ELR (cell line): Measurements from ENCODE around the gene ARIH1.
A peak's percentile ranks its signal among the peaks of the same experiment; 100 is the strongest.
"Not testable (repeated sequence)": the region's sequence is repeated elsewhere in the genome, so short reads cannot be mapped to it uniquely, and the experiment has no call there.

Source experiments
- DNase-seq: peaks from one replicate; pipeline ENCODE4 v3.0.0-alpha.2; 2015; ENCODE audit warnings: low read depth

The ARIH1 gene

GRCh38 chr15:72608084-72608483 lies 134.0 kb downstream of the ARIH1 start:
- not testable (repeated sequence) for DNase-seq

- DNase-seq: no peak
Measured at GRCh38 chr15:72609862-72610261, 135.7 kb downstream of the ARIH1 start.

GRCh38 chr15:72612324-72612723 lies 138.2 kb downstream of the ARIH1 start:
- DNase-seq: not testable (repeated sequence)

- DNase-seq: no peak
Measured at GRCh38 chr15:72614810-72615532, 140.8 kb downstream of the ARIH1 start.

GRCh38 chr15:72615533-72616233 lies 141.6 kb downstream of the ARIH1 start:
- not testable (repeated sequence) for DNase-seq

GRCh38 chr15:72616491-72617210 lies 142.5 kb downstream of the ARIH1 start:
- DNase-seq: no peak

GRCh38 chr15:72623854-72624253 lies 149.7 kb downstream of the ARIH1 start:
- not testable (repeated sequence) for DNase-seq

- DNase-seq: not testable (repeated sequence)
Measured at GRCh38 chr15:72626153-72626552, 152.0 kb downstream of the ARIH1 start.

- not testable (repeated sequence) for DNase-seq
Measured at GRCh38 chr15:72628249-72629067, 154.3 kb downstream of the ARIH1 start.

GRCh38 chr15:72629068-72629570 lies 155.0 kb downstream of the ARIH1 start:
- DNase-seq: not testable (repeated sequence)

GRCh38 chr15:72636519-72637282 lies 162.6 kb downstream of the ARIH1 start:
- peak; percentile 87 for DNase-seq

GRCh38 chr15:72639759-72640483 lies 165.8 kb downstream of the ARIH1 start:
- DNase-seq: not testable (repeated sequence)

GRCh38 chr15:72642271-72642670 lies 168.1 kb downstream of the ARIH1 start:
- DNase-seq: not testable (repeated sequence)

- DNase-seq: not testable (repeated sequence)
Measured at GRCh38 chr15:72648631-72649253, 174.6 kb downstream of the ARIH1 start.
